ENCODE data around the gene USP37. TPM values are rescaled to one million over a fixed set of nuclear protein-coding genes. Genes with fewer than 3 reads are reported as not detected.

Gene USP37
- total and polyA plus RNA-seq, 2 of the 13 experiments (the other 11 are each of a cell fraction or from before 2014, with no cell fraction given) = 6.5 to 30.6 TPM

DNA sequence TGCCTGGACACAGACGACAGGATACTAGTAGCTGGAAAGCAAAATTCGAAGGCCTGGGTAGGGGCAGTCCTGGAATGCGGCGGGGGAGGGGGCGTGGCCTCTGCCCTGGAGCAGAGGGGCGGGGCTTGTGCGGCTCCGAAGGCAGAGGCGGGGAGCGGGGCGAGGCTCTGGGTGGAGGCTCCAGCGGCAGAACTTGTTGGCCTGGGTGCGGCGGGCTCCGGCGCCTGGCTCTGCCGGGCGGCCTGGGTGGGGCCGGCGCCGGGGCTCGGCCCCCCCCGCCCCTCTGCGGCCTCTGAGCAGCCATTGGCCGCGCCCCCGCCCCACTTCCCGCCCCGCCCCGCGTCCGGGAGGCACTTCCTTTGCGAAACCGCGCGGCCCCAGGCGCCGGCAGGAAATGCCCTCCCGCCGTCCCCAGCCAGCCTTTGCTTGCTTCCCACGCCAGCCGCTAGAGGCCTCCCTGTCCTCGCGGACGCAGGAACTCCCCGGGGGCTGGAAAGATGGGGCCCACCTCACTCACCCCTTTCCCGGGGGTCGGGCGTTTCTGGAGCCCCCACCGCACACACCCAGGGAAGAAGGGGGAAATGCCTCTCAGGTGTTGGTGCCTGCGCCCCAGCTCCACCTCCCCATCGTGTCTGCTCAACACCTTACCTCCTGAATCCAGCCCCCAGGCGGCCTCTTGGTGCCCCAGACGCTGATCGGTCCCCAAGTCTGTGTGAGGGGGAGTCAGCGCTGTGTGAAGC is 161.8 kb downstream of the USP37 start (continued):
- TF ChIP-seq, protein P1, sequence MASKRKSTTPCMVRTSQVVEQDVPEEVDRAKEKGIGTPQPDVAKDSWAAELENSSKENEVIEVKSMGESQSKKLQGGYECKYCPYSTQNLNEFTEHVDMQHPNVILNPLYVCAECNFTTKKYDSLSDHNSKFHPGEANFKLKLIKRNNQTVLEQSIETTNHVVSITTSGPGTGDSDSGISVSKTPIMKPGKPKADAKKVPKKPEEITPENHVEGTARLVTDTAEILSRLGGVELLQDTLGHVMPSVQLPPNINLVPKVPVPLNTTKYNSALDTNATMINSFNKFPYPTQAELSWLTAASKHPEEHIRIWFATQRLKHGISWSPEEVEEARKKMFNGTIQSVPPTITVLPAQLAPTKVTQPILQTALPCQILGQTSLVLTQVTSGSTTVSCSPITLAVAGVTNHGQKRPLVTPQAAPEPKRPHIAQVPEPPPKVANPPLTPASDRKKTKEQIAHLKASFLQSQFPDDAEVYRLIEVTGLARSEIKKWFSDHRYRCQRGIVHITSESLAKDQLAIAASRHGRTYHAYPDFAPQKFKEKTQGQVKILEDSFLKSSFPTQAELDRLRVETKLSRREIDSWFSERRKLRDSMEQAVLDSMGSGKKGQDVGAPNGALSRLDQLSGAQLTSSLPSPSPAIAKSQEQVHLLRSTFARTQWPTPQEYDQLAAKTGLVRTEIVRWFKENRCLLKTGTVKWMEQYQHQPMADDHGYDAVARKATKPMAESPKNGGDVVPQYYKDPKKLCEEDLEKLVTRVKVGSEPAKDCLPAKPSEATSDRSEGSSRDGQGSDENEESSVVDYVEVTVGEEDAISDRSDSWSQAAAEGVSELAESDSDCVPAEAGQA (IDR thresholded peaks at IDR 0.05; ENCODE audit: low read depth) = 0 out of 2 replicates have a peak, but pooled peaks have one; percentile 7
- TF ChIP-seq, protein P1 (CRISPR knock-in tag; IDR thresholded peaks at IDR 0.05; ENCODE audit: borderline replicate concordance) = no peak
- TF ChIP-seq, protein P2, sequence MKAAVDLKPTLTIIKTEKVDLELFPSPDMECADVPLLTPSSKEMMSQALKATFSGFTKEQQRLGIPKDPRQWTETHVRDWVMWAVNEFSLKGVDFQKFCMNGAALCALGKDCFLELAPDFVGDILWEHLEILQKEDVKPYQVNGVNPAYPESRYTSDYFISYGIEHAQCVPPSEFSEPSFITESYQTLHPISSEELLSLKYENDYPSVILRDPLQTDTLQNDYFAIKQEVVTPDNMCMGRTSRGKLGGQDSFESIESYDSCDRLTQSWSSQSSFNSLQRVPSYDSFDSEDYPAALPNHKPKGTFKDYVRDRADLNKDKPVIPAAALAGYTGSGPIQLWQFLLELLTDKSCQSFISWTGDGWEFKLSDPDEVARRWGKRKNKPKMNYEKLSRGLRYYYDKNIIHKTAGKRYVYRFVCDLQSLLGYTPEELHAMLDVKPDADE (CRISPR knock-in tag; IDR thresholded peaks at IDR 0.05) = no peak
- TF ChIP-seq GABPB1 (CRISPR knock-in tag; IDR thresholded peaks at IDR 0.05) = peak; percentile 90
- no peak for TF ChIP-seq ZEB1 (IDR thresholded peaks at IDR 0.05; ENCODE audit: insufficient replicate concordance, low read depth)
- TF ChIP-seq MEIS1 (CRISPR knock-in tag; IDR thresholded peaks at IDR 0.05; ENCODE audit: borderline replicate concordance) = 0 out of 2 replicates have a peak, but pooled peaks have one; percentile 0
- TF ChIP-seq, protein P3, sequence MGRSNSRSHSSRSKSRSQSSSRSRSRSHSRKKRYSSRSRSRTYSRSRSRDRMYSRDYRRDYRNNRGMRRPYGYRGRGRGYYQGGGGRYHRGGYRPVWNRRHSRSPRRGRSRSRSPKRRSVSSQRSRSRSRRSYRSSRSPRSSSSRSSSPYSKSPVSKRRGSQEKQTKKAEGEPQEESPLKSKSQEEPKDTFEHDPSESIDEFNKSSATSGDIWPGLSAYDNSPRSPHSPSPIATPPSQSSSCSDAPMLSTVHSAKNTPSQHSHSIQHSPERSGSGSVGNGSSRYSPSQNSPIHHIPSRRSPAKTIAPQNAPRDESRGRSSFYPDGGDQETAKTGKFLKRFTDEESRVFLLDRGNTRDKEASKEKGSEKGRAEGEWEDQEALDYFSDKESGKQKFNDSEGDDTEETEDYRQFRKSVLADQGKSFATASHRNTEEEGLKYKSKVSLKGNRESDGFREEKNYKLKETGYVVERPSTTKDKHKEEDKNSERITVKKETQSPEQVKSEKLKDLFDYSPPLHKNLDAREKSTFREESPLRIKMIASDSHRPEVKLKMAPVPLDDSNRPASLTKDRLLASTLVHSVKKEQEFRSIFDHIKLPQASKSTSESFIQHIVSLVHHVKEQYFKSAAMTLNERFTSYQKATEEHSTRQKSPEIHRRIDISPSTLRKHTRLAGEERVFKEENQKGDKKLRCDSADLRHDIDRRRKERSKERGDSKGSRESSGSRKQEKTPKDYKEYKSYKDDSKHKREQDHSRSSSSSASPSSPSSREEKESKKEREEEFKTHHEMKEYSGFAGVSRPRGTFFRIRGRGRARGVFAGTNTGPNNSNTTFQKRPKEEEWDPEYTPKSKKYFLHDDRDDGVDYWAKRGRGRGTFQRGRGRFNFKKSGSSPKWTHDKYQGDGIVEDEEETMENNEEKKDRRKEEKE (IDR thresholded peaks at IDR 0.05) = no peak
- TF ChIP-seq, protein P4, sequence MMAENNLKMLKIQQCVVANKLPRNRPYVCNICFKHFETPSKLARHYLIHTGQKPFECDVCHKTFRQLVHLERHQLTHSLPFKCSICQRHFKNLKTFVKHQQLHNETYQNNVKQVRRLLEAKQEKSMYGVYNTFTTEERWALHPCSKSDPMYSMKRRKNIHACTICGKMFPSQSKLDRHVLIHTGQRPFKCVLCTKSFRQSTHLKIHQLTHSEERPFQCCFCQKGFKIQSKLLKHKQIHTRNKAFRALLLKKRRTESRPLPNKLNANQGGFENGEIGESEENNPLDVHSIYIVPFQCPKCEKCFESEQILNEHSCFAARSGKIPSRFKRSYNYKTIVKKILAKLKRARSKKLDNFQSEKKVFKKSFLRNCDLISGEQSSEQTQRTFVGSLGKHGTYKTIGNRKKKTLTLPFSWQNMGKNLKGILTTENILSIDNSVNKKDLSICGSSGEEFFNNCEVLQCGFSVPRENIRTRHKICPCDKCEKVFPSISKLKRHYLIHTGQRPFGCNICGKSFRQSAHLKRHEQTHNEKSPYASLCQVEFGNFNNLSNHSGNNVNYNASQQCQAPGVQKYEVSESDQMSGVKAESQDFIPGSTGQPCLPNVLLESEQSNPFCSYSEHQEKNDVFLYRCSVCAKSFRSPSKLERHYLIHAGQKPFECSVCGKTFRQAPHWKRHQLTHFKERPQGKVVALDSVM (CRISPR knock-in tag; IDR thresholded peaks at IDR 0.05) = peak; percentile 75
- TF ChIP-seq ZNF7 (CRISPR knock-in tag; IDR thresholded peaks at IDR 0.05) = no peak
- TF ChIP-seq SOX5 (CRISPR knock-in tag; IDR thresholded peaks at IDR 0.05; ENCODE audit: borderline replicate concordance) = peak; percentile 34
- TF ChIP-seq ZNF33B (CRISPR knock-in tag; IDR thresholded peaks at IDR 0.05) = no peak; the same call in 1 of the 2 replicates
- TF ChIP-seq U2AF2 (IDR thresholded peaks at IDR 0.05; ENCODE audit: low read depth, low read length) = 0 out of 2 replicates have a peak, but pooled peaks have one; percentile 75
- peak; percentile 81 for TF ChIP-seq ELF1 (CRISPR knock-in tag; IDR thresholded peaks at IDR 0.05)
- peak; percentile 61; the same call in 1 of the 2 replicates for TF ChIP-seq FOXO1 (CRISPR knock-in tag; IDR thresholded peaks at IDR 0.05)

All from HepG2 (cell line).